Osteoblast (primary cell): ENCODE data around the gene METTL15. TPM values are rescaled to one million over a fixed set of nuclear protein-coding genes. Genes with fewer than 3 reads are reported as not detected.
A peak's percentile ranks its signal among the peaks of the same experiment; 100 is the strongest.

Source experiments
- DNase-seq: peaks from one replicate; pipeline ENCODE4 v3.0.0; 2011; ENCODE audit warnings: low spot score, mixed read lengths; ENCODE audit not compliant: insufficient read length; ENCODE audit errors: missing footprints
- H2AFZ ChIP-seq: 2 replicates; pipeline ENCODE4 v1.6.0; 2011; ENCODE audit warnings: mild to moderate bottlenecking, low read length
- H3K27ac ChIP-seq: 2 replicates; pipeline ENCODE4 v1.5.1; 2011; ENCODE audit warnings: mild to moderate bottlenecking, low read depth, low read length, moderate library complexity
- H3K27me3 ChIP-seq: 2 replicates; pipeline ENCODE4 v1.6.0; 2012; ENCODE audit warnings: mild to moderate bottlenecking, control low read depth, inconsistent platforms, low read length, moderate library complexity; ENCODE audit not compliant: insufficient read depth
- H3K36me3 ChIP-seq: 2 replicates; pipeline ENCODE4 v1.5.1; 2011; ENCODE audit warnings: mild to moderate bottlenecking, low read length, control low read depth, moderate library complexity; ENCODE audit not compliant: insufficient read depth
- H3K4me1 ChIP-seq: 2 replicates; pipeline ENCODE4 v1.5.1; 2011; ENCODE audit warnings: mild to moderate bottlenecking, low read length, control low read depth, moderate library complexity; ENCODE audit not compliant: insufficient read depth
- H3K4me2 ChIP-seq: 2 replicates; pipeline ENCODE4 v1.6.0; 2011; ENCODE audit warnings: mild to moderate bottlenecking, low read length; ENCODE audit not compliant: insufficient read depth
- H3K4me3 ChIP-seq: fragments of 200-600 bp; sonication (generic); 3 replicates; pipeline ENCODE4 v1.5.1; 2012; ENCODE audit warnings: mild to moderate bottlenecking, low read length, inconsistent platforms; ENCODE audit not compliant: insufficient read depth
- H3K79me2 ChIP-seq: 2 replicates; pipeline ENCODE4 v1.6.0; 2012; ENCODE audit warnings: mild to moderate bottlenecking, low read length, control low read depth, inconsistent platforms; ENCODE audit not compliant: insufficient read depth
- H3K9me3 ChIP-seq: 2 replicates; pipeline ENCODE4 v1.5.1; 2011; ENCODE audit warnings: low read depth, low read length, control low read depth
- H4K20me1 ChIP-seq: 2 replicates; pipeline ENCODE4 v1.6.0; 2012; ENCODE audit warnings: mild to moderate bottlenecking, low read length, control low read depth; ENCODE audit not compliant: insufficient read depth
- CTCF ChIP-seq: IDR thresholded peaks from 2 replicates; pipeline ENCODE4 v1.5.1; 2011; ENCODE audit warnings: mild to moderate bottlenecking, low read depth, low read length, moderate library complexity; ENCODE audit errors: extremely low read depth
- total RNA-seq: library from RNA; depleted of rRNA; stranded (reverse); fragments of >200 nt; gene quantifications from 2 replicates; pipeline ENCODE4 v1.2.3, GENCODE V29; 2012

Gene METTL15
- total RNA-seq, 1 donor: 13.4 TPM

DNA sequence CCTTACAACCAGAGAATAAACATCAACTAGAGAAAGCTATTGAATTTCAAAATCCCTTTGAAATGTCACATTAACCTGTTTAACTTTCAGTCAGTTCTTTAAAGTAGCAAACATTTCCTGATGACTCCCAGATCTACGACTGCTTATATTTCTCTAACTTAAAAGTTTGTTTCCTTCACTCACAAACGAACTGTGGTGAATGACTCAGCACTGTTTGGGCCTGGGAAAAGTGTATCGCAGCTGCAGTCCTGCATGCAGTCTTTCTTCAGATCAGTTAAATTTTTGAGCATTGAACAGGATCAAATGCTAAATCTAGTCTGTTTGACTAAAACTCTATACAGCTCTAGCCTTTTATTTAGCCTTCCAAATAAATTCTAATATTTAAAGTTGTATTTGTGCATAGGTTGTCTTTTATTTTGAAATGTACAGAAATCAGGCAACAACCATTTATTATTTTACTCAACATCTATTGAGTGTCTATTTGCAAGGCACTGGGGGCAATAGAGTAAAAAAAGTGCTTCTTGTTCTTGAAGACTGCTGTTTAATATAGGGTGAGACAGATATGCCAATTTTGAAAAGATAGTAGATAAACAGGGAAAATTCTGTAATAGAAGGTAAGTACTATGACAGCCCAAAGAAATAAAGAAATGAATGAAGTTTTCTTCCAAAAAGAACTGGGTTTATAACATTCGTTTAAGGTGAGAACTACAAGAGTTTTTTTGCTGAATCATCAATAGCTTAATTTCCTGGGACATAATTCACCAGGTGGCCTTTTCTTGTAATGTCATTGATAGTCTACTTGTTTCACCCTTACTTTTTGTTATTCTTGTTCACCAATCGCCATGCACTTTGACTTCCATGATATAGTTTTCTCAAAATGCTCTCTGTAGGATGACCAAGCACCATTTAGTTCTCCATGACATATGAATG, 235.4 kb downstream of the METTL15 start:
- no peaks in the 10 kb centered on the region for H3K27me3 ChIP-seq
- H3K79me2 ChIP-seq: no peaks in the 10 kb centered on the region
- H3K9me3 ChIP-seq: peaks cover 5% of the 10 kb centered on the region
- H3K27ac ChIP-seq: peak overlapping the region; percentile 79
- no peaks in the 10 kb centered on the region for H3K36me3 ChIP-seq
- no peak overlapping the region for H3K4me3 ChIP-seq
- peak; percentile 78 for DNase-seq
- H3K4me1 ChIP-seq: peaks cover 19% of the 10 kb centered on the region
- H3K4me2 ChIP-seq: peak overlapping the region; percentile 49
- H2AFZ ChIP-seq: no peak overlapping the region
- no peak for TF ChIP-seq CTCF
- H4K20me1 ChIP-seq: no peaks in the 10 kb centered on the region

DNA sequence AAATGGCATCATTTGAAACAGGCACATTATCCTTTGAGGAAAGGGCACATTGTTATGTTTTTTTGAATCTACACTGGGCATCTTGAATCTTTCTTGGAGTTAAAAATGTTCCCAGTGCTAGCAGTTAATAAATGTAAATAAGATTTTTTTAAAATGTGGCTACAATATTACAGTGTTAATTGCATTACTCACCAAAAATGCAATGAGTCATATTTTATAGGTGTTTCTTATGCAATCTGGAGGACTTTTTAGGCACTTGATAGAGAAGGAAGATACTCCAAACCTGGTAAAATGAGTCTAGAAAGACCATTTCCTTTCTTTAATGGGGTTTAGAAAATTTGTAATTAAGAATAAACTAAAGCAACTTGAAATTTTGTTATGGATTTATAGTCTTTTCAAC, 238.0 kb downstream of the METTL15 start:
- Histone ChIP-seq H3K79me2 (no peaks in the 10 kb centered on the region), H3K27me3 (no peaks in the 10 kb centered on the region), H3K4me1 (peaks cover 19% of the 10 kb centered on the region), H2AFZ (no peak overlapping the region), H3K9me3 (no peaks in the 10 kb centered on the region), H4K20me1 (no peaks in the 10 kb centered on the region), H3K4me3 (no peak overlapping the region), H3K27ac (no peak overlapping the region), H3K4me2 (no peak overlapping the region), H3K36me3 (no peaks in the 10 kb centered on the region)
- no peak for TF ChIP-seq CTCF
- no peak for DNase-seq

DNA sequence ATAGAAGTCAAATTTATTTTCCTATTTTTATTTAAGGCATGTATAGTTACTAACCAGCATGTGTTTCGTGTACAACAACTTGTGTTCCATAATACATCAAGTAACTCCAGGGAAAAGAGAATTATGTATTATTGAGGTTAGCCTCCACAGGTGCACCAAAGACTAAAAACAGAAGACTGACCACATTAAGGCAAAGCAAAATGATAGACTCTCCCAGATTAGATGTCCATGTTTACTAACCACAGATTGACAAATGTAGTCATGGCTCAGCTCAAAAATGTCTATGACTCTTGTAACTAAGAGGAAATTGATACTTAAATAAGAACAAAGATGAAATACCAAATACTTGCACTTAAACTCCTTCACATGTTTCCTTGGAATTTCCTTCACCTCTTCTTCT, 238.5 kb downstream of the METTL15 start:
- no peak overlapping the region for H3K27ac ChIP-seq
- no peak overlapping the region for H3K4me2 ChIP-seq

More for the DNA sequence above, 238.5 kb downstream of the METTL15 start:
- no peak overlapping the region for H2AFZ ChIP-seq
- DNase-seq: no peak
- no peaks in the 10 kb centered on the region for H3K36me3 ChIP-seq
- no peaks in the 10 kb centered on the region for H3K79me2 ChIP-seq
- H3K4me3 ChIP-seq: no peak overlapping the region
- no peaks in the 10 kb centered on the region for H3K9me3 ChIP-seq
- no peaks in the 10 kb centered on the region for H4K20me1 ChIP-seq
- no peaks in the 10 kb centered on the region for H3K27me3 ChIP-seq
- no peak for TF ChIP-seq CTCF
- H3K4me1 ChIP-seq: peaks cover 19% of the 10 kb centered on the region
